ENCODE measurements around the gene ACER3.
"Not testable (repeated sequence)": the region's sequence is repeated elsewhere in the genome, so short reads cannot be mapped to it uniquely, and the experiment has no call there.

Gene ACER3

DNA sequence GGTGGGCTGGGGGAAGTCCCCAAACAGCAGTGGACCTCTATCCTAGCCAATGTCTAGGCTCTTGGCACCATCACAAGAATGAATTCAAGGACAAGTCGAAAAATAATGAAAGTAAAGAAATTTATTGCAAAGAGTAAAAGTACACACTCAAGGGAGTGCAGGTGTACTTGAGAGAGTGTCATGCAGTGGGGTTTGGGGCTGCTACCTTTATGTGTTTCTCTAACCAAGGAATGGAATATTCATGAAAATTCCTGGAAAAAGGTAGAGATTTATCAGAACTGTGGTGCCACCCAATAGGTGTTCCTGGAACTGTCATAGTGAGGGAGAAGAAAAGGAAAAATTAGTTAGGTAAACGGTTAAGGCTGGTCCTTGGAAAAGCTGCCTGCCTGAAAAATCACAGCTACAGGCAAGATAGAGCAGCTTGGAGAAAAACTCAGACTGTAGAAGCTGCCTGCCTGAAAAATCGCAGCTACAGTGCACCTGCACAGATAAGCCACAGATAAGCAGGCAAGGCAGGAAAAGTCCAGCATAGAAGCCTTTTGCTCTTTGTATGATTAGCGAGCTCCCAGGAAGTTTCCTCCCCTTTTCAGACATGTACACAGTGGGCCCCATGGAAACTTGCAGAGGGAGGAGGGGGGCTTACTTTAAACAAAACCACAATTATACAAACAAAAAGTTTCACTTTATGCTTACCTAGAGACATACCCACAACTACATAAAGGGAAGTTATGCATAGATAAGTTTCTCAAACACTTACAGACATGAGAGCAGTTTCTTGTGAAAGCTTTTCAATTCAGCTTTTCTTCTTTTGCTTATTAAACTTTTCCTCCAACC lies 102.1 kb downstream of the ACER3 start:
- TF ChIP-seq SUZ12 (IDR thresholded peaks at IDR 0.05) (no peak), HDGF (IDR thresholded peaks at IDR 0.05; ENCODE audit: borderline replicate concordance) (no peak), FOXA1 (IDR thresholded peaks at IDR 0.05) (no peak), SP1 (IDR thresholded peaks at IDR 0.05) (no peak), TARDBP (IDR thresholded peaks at IDR 0.05) (no peak), ARNT (IDR thresholded peaks at IDR 0.05) (no peak), CTBP1 (IDR thresholded peaks at IDR 0.05; ENCODE audit: borderline replicate concordance) (no peak), ELF4 (IDR thresholded peaks at IDR 0.05) (no peak)
- no peak for DNase-seq (ENCODE audit: extremely low spot score)
- ChIA-PET CTCF (no interaction called here), POLR2A (no interaction called here)

DNA sequence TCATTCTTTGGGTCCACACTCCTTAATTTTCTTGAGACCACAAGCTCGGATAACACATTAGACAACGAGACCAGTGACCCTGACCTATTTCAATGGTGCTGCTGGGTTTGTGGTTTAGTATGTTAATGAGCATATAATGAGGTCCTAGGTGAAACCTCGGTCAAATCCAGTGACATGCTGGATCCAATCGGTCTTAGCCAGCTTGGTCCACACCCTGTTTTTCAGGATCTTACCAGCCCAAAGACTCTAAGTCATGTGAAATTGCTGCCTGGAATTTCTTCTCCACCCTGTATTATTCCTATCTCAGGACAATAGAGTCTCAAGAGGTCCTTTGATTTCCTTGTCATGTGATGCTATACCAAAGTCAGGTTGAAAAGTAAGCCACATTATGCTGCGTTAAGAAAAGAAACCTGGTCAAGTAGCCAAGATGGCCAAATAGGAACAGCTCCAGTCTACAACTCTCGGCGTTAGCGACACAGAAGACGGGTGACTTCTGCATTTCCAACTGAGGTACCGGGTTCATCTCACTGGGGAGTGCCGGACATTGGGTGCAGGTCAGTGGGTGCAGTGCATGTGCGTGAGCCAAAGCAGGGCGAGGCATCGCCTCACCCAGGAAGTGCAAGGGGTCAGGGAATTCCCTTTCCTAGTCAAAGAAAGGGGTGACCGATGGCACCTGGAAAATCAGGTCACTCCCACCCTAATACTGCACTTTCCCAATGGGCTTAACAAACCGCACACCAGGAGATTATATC lies 102.9 kb downstream of the ACER3 start:
- DNase-seq (ENCODE audit: extremely low spot score); POLR2A ChIA-PET; CTCF ChIA-PET: not testable (repeated sequence)

DNA sequence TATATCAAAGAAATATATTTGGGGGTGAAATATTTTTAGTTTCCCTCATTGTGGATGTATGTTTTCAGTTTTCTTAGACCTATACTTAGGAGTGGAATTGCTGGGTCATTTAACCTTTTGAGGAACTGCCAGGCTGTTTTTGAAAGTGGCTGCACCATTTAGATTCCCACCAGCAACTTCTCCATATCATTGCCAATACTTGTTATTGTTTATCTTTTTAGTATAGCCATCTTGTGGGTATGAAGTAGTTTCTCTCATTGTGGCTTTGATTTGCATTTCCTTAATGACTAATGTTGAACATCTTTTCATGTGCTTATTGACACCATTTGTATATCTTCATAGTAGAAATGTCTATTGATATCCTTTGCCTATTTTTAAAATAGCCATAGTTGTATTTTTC lies 111.3 kb downstream of the ACER3 start:
- TF ChIP-seq L3MBTL2 (conservative IDR thresholded peaks at IDR 0.05) (no peak), CTBP1 (IDR thresholded peaks at IDR 0.05; ENCODE audit: borderline replicate concordance) (no peak), TARDBP (IDR thresholded peaks at IDR 0.05) (no peak), FOXK2 (IDR thresholded peaks at IDR 0.05) (no peak), BHLHE40 (IDR thresholded peaks at IDR 0.05; ENCODE audit: borderline replicate concordance) (no peak), ARNT (IDR thresholded peaks at IDR 0.05) (no peak), FOXA1 (IDR thresholded peaks at IDR 0.05) (no peak), SP1 (IDR thresholded peaks at IDR 0.05) (no peak), NFRKB (IDR thresholded peaks at IDR 0.05) (no peak)
- CTCF ChIA-PET = no interaction called here
- POLR2A ChIA-PET = no interaction called here
- no peak for DNase-seq (ENCODE audit: extremely low spot score)

DNA sequence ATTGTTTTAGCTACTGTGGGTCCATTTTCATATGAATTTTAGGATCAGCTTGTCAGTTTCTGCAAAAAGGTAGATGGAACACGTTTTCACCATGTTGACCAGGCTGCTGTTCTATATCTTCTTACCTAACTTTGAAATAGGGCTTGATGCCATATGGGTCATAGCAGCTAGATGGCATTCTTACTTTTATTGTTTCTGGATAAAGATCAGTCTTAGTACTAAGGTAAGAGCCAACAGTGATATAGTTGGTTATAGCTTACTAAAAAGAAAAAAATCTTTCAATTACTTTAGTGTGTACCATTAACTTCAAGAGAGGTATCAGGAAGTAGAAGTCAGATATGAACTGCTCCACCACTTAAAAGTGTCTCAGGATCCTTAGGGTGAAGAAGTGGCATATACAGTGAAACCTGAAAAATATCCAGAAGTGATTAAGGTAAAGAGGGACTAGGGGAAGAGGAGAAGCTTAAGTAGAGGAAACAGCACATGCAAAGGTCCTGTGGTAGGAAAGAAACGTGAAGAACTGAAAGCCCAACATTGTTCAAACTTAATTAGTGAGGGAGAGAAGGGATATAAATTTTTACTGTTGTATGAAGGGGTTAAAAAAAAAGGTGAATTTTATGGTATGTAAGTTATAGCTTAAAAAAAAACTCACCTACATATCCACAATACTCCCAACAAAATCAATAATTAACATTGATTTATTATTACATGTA lies 113.6 kb downstream of the ACER3 start:
- no peak for DNase-seq (ENCODE audit: extremely low spot score)
- ChIA-PET POLR2A (no interaction called here), CTCF (interaction anchor here (1.6 kb wide), 1 partner anchor 71 kb away, joined by 3 read pairs; no protein-coding TSS in a partner anchor)
- TF ChIP-seq LEF1 (IDR thresholded peaks at IDR 0.05; ENCODE audit: borderline replicate concordance) (no peak), TARDBP (IDR thresholded peaks at IDR 0.05) (no peak), CTBP1 (IDR thresholded peaks at IDR 0.05; ENCODE audit: borderline replicate concordance) (no peak), FOXM1 (IDR thresholded peaks at IDR 0.05; ENCODE audit: borderline replicate concordance) (no peak), SUZ12 (IDR thresholded peaks at IDR 0.05) (no peak), ELF4 (IDR thresholded peaks at IDR 0.05) (no peak), FOXK2 (IDR thresholded peaks at IDR 0.05) (no peak), BHLHE40 (IDR thresholded peaks at IDR 0.05; ENCODE audit: borderline replicate concordance) (no peak), FOXA1 (IDR thresholded peaks at IDR 0.05) (no peak), ZNF384 (IDR thresholded peaks at IDR 0.05) (no peak), HDGF (IDR thresholded peaks at IDR 0.05; ENCODE audit: borderline replicate concordance) (no peak), SP1 (IDR thresholded peaks at IDR 0.05) (no peak)
- TF ChIP-seq, protein P1, sequence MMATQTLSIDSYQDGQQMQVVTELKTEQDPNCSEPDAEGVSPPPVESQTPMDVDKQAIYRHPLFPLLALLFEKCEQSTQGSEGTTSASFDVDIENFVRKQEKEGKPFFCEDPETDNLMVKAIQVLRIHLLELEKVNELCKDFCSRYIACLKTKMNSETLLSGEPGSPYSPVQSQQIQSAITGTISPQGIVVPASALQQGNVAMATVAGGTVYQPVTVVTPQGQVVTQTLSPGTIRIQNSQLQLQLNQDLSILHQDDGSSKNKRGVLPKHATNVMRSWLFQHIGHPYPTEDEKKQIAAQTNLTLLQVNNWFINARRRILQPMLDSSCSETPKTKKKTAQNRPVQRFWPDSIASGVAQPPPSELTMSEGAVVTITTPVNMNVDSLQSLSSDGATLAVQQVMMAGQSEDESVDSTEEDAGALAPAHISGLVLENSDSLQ (IDR thresholded peaks at IDR 0.05) = no peak

DNA sequence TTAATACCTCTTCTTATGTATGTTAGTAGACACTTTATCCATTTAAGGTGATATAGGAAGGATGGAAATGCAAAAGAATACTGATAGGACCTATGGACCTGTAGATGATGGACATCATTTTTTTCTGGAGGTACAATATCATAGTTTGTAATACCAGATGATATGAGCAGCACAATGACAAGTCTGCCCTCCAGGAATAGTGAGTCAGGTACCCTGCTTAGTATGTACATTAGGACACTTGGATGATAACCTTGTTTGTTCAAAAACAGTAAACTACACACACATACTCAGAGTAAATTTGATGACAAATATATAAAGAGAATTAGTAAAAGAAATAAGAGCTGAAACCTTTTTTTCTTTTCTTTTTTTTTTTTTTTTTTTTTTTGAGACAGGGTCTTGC lies 114.8 kb downstream of the ACER3 start:
- TF ChIP-seq, protein P1 (IDR thresholded peaks at IDR 0.05) = no peak
- TF ChIP-seq ZNF384 (IDR thresholded peaks at IDR 0.05) = no peak
- TF ChIP-seq FOXM1 (IDR thresholded peaks at IDR 0.05; ENCODE audit: borderline replicate concordance) = no peak
- no peak for TF ChIP-seq FOXK2 (IDR thresholded peaks at IDR 0.05)
- TF ChIP-seq CTBP1 (IDR thresholded peaks at IDR 0.05; ENCODE audit: borderline replicate concordance) = no peak
- TF ChIP-seq L3MBTL2 (conservative IDR thresholded peaks at IDR 0.05) = no peak
- no peak for TF ChIP-seq LEF1 (IDR thresholded peaks at IDR 0.05; ENCODE audit: borderline replicate concordance)
- no peak for TF ChIP-seq BHLHE40 (IDR thresholded peaks at IDR 0.05; ENCODE audit: borderline replicate concordance)
- TF ChIP-seq FOXA1 (IDR thresholded peaks at IDR 0.05) = no peak
- TF ChIP-seq ELF4 (IDR thresholded peaks at IDR 0.05) = no peak
- no peak for TF ChIP-seq HDGF (IDR thresholded peaks at IDR 0.05; ENCODE audit: borderline replicate concordance)
- no peak for TF ChIP-seq SP1 (IDR thresholded peaks at IDR 0.05)
- TF ChIP-seq SUZ12 (IDR thresholded peaks at IDR 0.05) = no peak
- TF ChIP-seq TARDBP (IDR thresholded peaks at IDR 0.05) = no peak
- no peak for TF ChIP-seq ARNT (IDR thresholded peaks at IDR 0.05)
- TF ChIP-seq NFRKB (IDR thresholded peaks at IDR 0.05) = no peak
- ChIA-PET CTCF (interaction anchor here (1.6 kb wide), 1 partner anchor 70 kb away, joined by 3 read pairs; no protein-coding TSS in a partner anchor), POLR2A (no interaction called here)
- no peak for DNase-seq (ENCODE audit: extremely low spot score)

DNA sequence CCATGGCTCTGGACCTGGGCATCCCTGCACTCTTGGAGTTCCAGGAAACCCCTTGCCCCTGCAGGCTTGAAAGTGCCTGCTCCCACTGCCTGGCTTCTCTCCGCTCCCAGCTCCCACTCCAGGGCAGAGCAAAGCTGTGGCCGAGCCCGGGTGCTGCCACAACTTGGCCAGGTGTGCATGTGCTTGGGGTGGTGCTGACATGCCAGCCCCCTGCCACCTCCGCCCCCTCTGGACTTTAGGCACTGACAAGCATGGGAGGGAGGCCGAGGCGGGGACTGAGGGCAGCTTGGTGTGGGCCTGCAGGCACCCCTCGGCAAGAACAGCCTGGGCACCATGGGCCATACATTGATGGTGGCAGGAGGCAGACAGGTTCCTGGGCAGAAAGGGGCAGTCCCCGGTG lies 117.1 kb downstream of the ACER3 start:
- DNase-seq (ENCODE audit: extremely low spot score) = no peak
- TF ChIP-seq ARNT (IDR thresholded peaks at IDR 0.05) (no peak), FOXM1 (IDR thresholded peaks at IDR 0.05; ENCODE audit: borderline replicate concordance) (no peak), BHLHE40 (IDR thresholded peaks at IDR 0.05; ENCODE audit: borderline replicate concordance) (no peak), FOXK2 (IDR thresholded peaks at IDR 0.05) (no peak), CTBP1 (IDR thresholded peaks at IDR 0.05; ENCODE audit: borderline replicate concordance) (no peak)
- ChIA-PET POLR2A (no interaction called here), CTCF (interaction anchor here (0.6 kb wide), 1 partner anchor 67 kb away, joined by 3 read pairs; no protein-coding TSS in a partner anchor)

Measured in HEK293T (cell line).